ENCODE measurements around the gene MAP1LC3A. TPM values are rescaled to one million over a fixed set of nuclear protein-coding genes. Genes with fewer than 3 reads are reported as not detected.

The MAP1LC3A gene
- total and polyA plus RNA-seq, 4 donors = 4.9 to 38.8 (median 12.7) TPM

DNA sequence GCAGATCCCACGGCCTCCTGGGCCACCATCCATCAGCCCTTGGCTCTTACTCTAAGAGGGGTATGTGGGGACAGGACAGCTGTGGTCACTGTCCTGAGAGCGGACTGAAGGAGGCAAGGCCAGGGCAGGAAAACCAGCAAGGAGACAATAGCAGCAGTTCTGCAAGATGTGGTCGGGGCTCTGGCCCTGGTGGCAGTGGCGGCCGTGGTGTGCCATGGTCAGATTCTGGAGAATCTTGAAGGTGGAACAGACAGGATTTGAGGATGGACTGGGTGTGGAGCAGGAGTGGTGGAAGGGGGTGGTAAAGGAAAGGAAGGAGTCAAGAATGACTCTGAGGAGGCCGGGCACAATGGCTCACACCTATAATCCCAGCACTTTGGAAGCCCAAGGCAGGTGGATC, 5.9 kb upstream of the MAP1LC3A start:
- no peaks in the 10 kb centered on the region for H3K27me3 ChIP-seq (ENCODE audit: control insufficient read depth in 4 of 4, insufficient read depth in 4 of 4, low read length in 3 of 4)
- no peak overlapping the region for H3K27ac ChIP-seq (ENCODE audit: low read depth in 1 of 2, low read length in 2 of 2)
- no peaks in the 10 kb centered on the region for H3K36me3 ChIP-seq (ENCODE audit: control insufficient read depth in 4 of 4, insufficient read depth in 3 of 4, low read depth in 1 of 4, low read length in 3 of 4)
- no peak overlapping the region for H3K4me3 ChIP-seq (ENCODE audit: low read depth in 1 of 3, low read length in 3 of 3)
- H3K9ac ChIP-seq (ENCODE audit: low read depth in 1 of 2, low read length in 2 of 2) = no peak overlapping the region
- TF ChIP-seq REST (IDR thresholded peaks at IDR 0.05) (no peak), HNF4G (IDR thresholded peaks at IDR 0.05) (no peak), RAD21 (IDR thresholded peaks at IDR 0.05) (no peak), CTCF (IDR thresholded peaks at IDR 0.05; ENCODE audit: low read depth, low read length, missing input control) (no peak), HNF4A (conservative IDR thresholded peaks at IDR 0.05) (no peak), ATF3 (IDR thresholded peaks at IDR 0.05) (no peak), GABPA (IDR thresholded peaks at IDR 0.05 in 1 of 2, conservative IDR thresholded peaks at IDR 0.05 in 1 of 2) (no peak), TAF1 (conservative IDR thresholded peaks at IDR 0.05) (no peak), NR2F2 (IDR thresholded peaks at IDR 0.05) (no peak)
- TF ChIP-seq, protein P1, sequence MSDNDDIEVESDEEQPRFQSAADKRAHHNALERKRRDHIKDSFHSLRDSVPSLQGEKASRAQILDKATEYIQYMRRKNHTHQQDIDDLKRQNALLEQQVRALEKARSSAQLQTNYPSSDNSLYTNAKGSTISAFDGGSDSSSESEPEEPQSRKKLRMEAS (IDR thresholded peaks at IDR 0.05) = no peak
- DNase-seq (ENCODE audit: low spot score) = no peak
- WGBS = 95% methylated on average over 6 of the region's 6 CpGs
- no peaks in the 10 kb centered on the region for H3K9me3 ChIP-seq (ENCODE audit: control insufficient read depth in 4 of 4, low read length in 3 of 4)
- peaks cover 0 to 10% (median 2%) of the 10 kb centered on the region in 4 donors for H3K4me1 ChIP-seq (ENCODE audit: control insufficient read depth in 4 of 4, insufficient read depth in 4 of 4, low read length in 3 of 4)

DNA sequence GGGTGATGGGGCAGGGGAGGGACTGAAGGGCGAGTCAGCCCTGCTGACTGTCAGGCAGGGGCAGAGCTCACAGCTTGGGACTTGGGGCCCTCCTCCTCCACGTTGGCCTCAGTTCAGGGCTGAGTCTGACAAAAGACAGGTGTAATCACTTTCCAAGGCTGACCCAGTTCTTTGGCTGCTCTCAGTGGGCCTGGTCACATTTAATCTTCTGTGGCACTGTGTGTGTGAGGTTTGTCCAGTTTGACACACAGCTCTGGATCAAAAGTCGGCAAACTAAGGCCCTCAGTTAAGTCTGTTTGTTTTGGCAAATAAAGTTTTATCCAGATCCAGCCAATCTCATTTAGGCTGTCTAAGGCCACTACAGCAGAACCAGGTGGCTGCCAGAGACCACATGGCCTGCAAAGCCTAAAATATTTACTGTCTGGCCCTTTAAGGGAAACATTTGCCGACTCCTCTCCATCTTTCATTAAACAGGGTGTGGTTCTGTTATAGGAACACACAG, 5.1 kb upstream of the MAP1LC3A start:
- Histone ChIP-seq H3K27me3 (ENCODE audit: control insufficient read depth in 4 of 4, insufficient read depth in 4 of 4, low read length in 3 of 4) (no peaks in the 10 kb centered on the region), H3K9ac (ENCODE audit: low read depth in 1 of 2, low read length in 2 of 2) (no peak overlapping the region), H3K9me3 (ENCODE audit: control insufficient read depth in 4 of 4, low read length in 3 of 4) (no peaks in the 10 kb centered on the region), H3K4me3 (ENCODE audit: low read depth in 1 of 3, low read length in 3 of 3) (no peak overlapping the region), H3K27ac (ENCODE audit: low read depth in 1 of 2, low read length in 2 of 2) (peak overlapping the region; percentile 44 to 46), H3K4me1 (ENCODE audit: control insufficient read depth in 4 of 4, insufficient read depth in 4 of 4, low read length in 3 of 4) (peaks cover 0 to 10% (median 2%) of the 10 kb centered on the region in 4 donors), H3K36me3 (ENCODE audit: control insufficient read depth in 4 of 4, insufficient read depth in 3 of 4, low read depth in 1 of 4, low read length in 3 of 4) (no peaks in the 10 kb centered on the region)
- TF ChIP-seq HNF4A (conservative IDR thresholded peaks at IDR 0.05) (peak; percentile 61 to 77), YY1 (IDR thresholded peaks at IDR 0.05) (peak; percentile 64), FOXA2 (IDR thresholded peaks at IDR 0.05) (peak; percentile 43), RAD21 (IDR thresholded peaks at IDR 0.05) (peak; percentile 43 to 45), NR2F2 (IDR thresholded peaks at IDR 0.05) (no peak), SP1 (IDR thresholded peaks at IDR 0.05) (peak; percentile 86), RXRA (IDR thresholded peaks at IDR 0.05) (peak; percentile 79 to 89), TAF1 (conservative IDR thresholded peaks at IDR 0.05) (no peak), REST (IDR thresholded peaks at IDR 0.05) (peak; percentile 51), JUND (IDR thresholded peaks at IDR 0.05) (peak in 1 of 2 donors; percentile 40), ATF3 (IDR thresholded peaks at IDR 0.05) (no peak), FOXA1 (IDR thresholded peaks at IDR 0.05) (no peak)
- TF ChIP-seq, protein P1 (IDR thresholded peaks at IDR 0.05) = peak; percentile 84
- WGBS = 27% methylated on average over 4 of the region's 4 CpGs
- DNase-seq (ENCODE audit: low spot score) = no peak

All from liver (tissue), 9 donors.